CD1c-positive myeloid dendritic cell (primary cell): ENCODE results near the gene PRKD2.

Experiments
- DNase-seq: peaks from one replicate; pipeline ENCODE4 v3.0.0-alpha.2; 2016; ENCODE audit errors: extremely low spot score

Gene PRKD2

GRCh38 chr19:46710687-46711086 is 6.2 kb downstream of the PRKD2 start:
- DNase-seq = no peak

- peak; percentile 87 for DNase-seq
Measured at GRCh38 chr19:46704379-46705076, 12.4 kb downstream of the PRKD2 start.

- no peak for DNase-seq
Measured at GRCh38 chr19:46700704-46701103, 16.2 kb downstream of the PRKD2 start.

- no peak for DNase-seq
Measured at GRCh38 chr19:46698395-46699321, 18.3 kb downstream of the PRKD2 start.

- DNase-seq = no peak
Measured at GRCh38 chr19:46697204-46697960, 19.5 kb downstream of the PRKD2 start.

- DNase-seq = no peak
Measured at GRCh38 chr19:46696866-46697203, 20.1 kb downstream of the PRKD2 start.

- no peak for DNase-seq
Measured at GRCh38 chr19:46696052-46696451, 20.9 kb downstream of the PRKD2 start.

GRCh38 chr19:46693760-46694159 is 23.2 kb downstream of the PRKD2 start:
- DNase-seq = no peak

GRCh38 chr19:46692918-46693722 is 23.8 kb downstream of the PRKD2 start:
- no peak for DNase-seq

- DNase-seq = no peak
Measured at GRCh38 chr19:46691948-46692347, 25.0 kb downstream of the PRKD2 start.

- no peak for DNase-seq
Measured at GRCh38 chr19:46691104-46691503, 25.8 kb downstream of the PRKD2 start.

- DNase-seq = no peak
Measured at GRCh38 chr19:46689358-46689757, 27.6 kb downstream of the PRKD2 start.

GRCh38 chr19:46687438-46688145 is 29.3 kb downstream of the PRKD2 start:
- no peak for DNase-seq

GRCh38 chr19:46685189-46685588 is 31.7 kb downstream of the PRKD2 start:
- DNase-seq = no peak

GRCh38 chr19:46678110-46678732 is 38.7 kb downstream of the PRKD2 start:
- peak; percentile 20 for DNase-seq

GRCh38 chr19:46674416-46675178 is 42.3 kb downstream of the PRKD2 start:
- DNase-seq = no peak

- no peak for DNase-seq
Measured at GRCh38 chr19:46670813-46671212, 46.1 kb downstream of the PRKD2 start.

GRCh38 chr19:46668662-46669061 is 48.3 kb downstream of the PRKD2 start:
- no peak for DNase-seq

- no peak for DNase-seq
Measured at GRCh38 chr19:46665072-46665471, 51.8 kb downstream of the PRKD2 start.
